HG03432 (cell line): ENCODE data around the gene PGPEP1.
"Not testable (repeated sequence)": the region's sequence is repeated elsewhere in the genome, so short reads cannot be mapped to it uniquely, and the experiment has no call there.

ENCODE experiments used
- ATAC-seq: cut with Tn5 transposase; IDR thresholded peaks from one replicate; pipeline ENCODE4 v1.9.1; 2021; ENCODE audit warnings: mild to moderate bottlenecking, moderate library complexity; ENCODE audit not compliant: unreplicated experiment

PGPEP1 gene

GRCh38 chr19:18330868-18331267 is 9.5 kb upstream of the PGPEP1 start:
- ATAC-seq = no peak

GRCh38 chr19:18332917-18333530 is 7.4 kb upstream of the PGPEP1 start:
- ATAC-seq = no peak

- no peak for ATAC-seq
These were observed 6.7 kb upstream of the PGPEP1 start for GRCh38 chr19:18333680-18334079.

GRCh38 chr19:18336121-18336520 is 4.3 kb upstream of the PGPEP1 start:
- ATAC-seq = no peak

- no peak for ATAC-seq
These were observed 1.9 kb upstream of the PGPEP1 start for GRCh38 chr19:18338541-18338940.

- no peak for ATAC-seq
These were observed 675 bp upstream of the PGPEP1 start for GRCh38 chr19:18339723-18340122.

- ATAC-seq = peak; percentile 59
These were observed 831 bp downstream of the PGPEP1 start for GRCh38 chr19:18340990-18341868.

- ATAC-seq = no peak
These were observed 1.8 kb downstream of the PGPEP1 start for GRCh38 chr19:18342090-18342632.

- ATAC-seq = no peak
These were observed 4.2 kb downstream of the PGPEP1 start for GRCh38 chr19:18344582-18344950.

- no peak for ATAC-seq
These were observed 4.9 kb downstream of the PGPEP1 start for GRCh38 chr19:18345296-18345695.

- no peak for ATAC-seq
These were observed 5.7 kb downstream of the PGPEP1 start for GRCh38 chr19:18346091-18346490.

GRCh38 chr19:18348171-18348570 is 7.8 kb downstream of the PGPEP1 start:
- ATAC-seq = no peak

GRCh38 chr19:18348818-18349339 is 8.5 kb downstream of the PGPEP1 start:
- ATAC-seq = not testable (repeated sequence)

- no peak for ATAC-seq
These were observed 9.2 kb downstream of the PGPEP1 start for GRCh38 chr19:18349524-18350128.

GRCh38 chr19:18350490-18350889 is 10.1 kb downstream of the PGPEP1 start:
- ATAC-seq = no peak

- no peak for ATAC-seq
These were observed 11.1 kb downstream of the PGPEP1 start for GRCh38 chr19:18351544-18351943.

- ATAC-seq = no peak
These were observed 13.1 kb downstream of the PGPEP1 start for GRCh38 chr19:18353378-18354005.

- ATAC-seq = not testable (repeated sequence)
These were observed 14.3 kb downstream of the PGPEP1 start for GRCh38 chr19:18354743-18355142.

GRCh38 chr19:18357041-18357440 is 16.6 kb downstream of the PGPEP1 start:
- no peak for ATAC-seq

GRCh38 chr19:18361646-18362045 is 21.2 kb downstream of the PGPEP1 start:
- no peak for ATAC-seq

GRCh38 chr19:18362934-18363542 is 22.6 kb downstream of the PGPEP1 start:
- no peak for ATAC-seq
